ENCODE measurements around the gene KLHDC4.

GRCh38 chr16:87709677-87710076 lies 56.1 kb downstream of the KLHDC4 start:
- TF ChIP-seq CTCF (conservative IDR thresholded peaks at IDR 0.05 in 1 of 2, IDR thresholded peaks at IDR 0.05 in 1 of 2; ENCODE audit: extremely low read depth in 1 of 2, insufficient read depth in 1 of 2, low read depth in 1 of 2, low read length in 2 of 2) (no peak), EZH2 (IDR thresholded peaks at IDR 0.05; ENCODE audit: borderline replicate concordance, low read length) (no peak)

Data from mammary epithelial cell (primary cell).